Hepatocyte (in vitro differentiated cells): ENCODE data around the gene PDZD8.

Source experiments
- EZH2 ChIP-seq: fragments of 200-600 bp; sonication (generic); IDR thresholded peaks from 2 replicates; pipeline ENCODE4 v1.6.1; 2016; ENCODE audit warnings: antibody characterized with exemption, mild to moderate bottlenecking, borderline replicate concordance
- TF ChIP-seq, protein P1 (sequence below): fragments of 200-600 bp; sonication (generic); IDR thresholded peaks from 2 replicates; pipeline ENCODE4 v1.5.1; 2016; ENCODE audit warnings: antibody characterized with exemption, mild to moderate bottlenecking; ENCODE audit not compliant: poor library complexity

DNA sequence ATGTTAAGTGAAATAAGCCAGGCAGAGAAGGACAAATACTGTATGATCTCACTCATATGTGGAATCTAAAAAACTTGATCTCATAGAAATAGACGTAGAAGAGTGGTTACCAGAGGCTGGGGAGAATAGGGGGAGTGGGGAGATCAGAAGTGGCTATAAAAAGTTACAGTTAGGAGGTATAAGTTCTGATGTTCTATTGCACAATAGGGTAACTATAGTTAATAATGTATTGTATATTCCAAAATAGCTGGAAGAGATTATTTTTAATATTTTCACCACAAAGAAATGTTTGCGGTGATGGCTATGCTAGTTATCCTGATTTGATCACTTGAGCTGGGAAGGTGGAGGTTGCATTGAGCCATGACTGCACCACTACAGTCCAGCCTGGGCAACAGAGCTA lies 80.5 kb downstream of the PDZD8 start:
- TF ChIP-seq, protein P1, sequence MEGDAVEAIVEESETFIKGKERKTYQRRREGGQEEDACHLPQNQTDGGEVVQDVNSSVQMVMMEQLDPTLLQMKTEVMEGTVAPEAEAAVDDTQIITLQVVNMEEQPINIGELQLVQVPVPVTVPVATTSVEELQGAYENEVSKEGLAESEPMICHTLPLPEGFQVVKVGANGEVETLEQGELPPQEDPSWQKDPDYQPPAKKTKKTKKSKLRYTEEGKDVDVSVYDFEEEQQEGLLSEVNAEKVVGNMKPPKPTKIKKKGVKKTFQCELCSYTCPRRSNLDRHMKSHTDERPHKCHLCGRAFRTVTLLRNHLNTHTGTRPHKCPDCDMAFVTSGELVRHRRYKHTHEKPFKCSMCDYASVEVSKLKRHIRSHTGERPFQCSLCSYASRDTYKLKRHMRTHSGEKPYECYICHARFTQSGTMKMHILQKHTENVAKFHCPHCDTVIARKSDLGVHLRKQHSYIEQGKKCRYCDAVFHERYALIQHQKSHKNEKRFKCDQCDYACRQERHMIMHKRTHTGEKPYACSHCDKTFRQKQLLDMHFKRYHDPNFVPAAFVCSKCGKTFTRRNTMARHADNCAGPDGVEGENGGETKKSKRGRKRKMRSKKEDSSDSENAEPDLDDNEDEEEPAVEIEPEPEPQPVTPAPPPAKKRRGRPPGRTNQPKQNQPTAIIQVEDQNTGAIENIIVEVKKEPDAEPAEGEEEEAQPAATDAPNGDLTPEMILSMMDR: no peak
- TF ChIP-seq EZH2: no peak
